GM04503 (cell line): ENCODE results near the gene ITGB2.

Experiments
- DNase-seq: peaks from one replicate; pipeline ENCODE4 v3.0.0-alpha.2; 2012; ENCODE audit warnings: low read depth

ITGB2 gene

DNA sequence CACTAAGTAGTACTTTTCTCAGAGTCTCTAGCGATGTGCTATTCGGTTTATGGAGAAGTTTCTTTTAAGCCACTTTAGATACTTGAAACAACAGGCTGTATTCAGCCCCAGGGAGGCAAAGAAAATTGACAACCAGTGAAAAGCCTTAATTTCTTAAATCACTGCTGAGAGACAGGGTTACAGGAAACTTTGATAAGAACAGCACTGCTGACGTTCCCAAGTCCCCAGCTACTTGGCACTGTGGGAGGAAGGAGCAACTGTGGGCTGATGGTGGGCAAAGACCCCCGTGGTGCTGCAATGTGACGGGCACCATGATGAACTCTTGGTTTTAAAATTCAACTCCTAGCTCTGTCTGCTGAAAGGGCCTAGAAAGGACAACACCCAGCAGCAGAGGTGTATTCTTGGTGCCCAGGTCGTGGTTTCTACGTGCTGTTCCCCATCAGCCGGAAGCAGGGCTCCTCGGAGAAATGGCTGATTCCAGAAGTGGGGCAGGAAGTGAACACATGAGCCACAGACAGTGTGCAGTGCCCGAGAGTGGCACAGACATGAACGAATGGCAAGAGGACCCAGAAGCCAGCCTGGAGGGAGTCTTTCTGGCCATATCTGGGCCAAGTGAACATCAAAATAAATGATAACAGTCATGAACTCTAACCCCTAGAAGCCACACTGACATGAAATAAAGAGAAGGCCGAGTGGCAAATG is 52.5 kb downstream of the ITGB2 start:
- no peak for DNase-seq

DNA sequence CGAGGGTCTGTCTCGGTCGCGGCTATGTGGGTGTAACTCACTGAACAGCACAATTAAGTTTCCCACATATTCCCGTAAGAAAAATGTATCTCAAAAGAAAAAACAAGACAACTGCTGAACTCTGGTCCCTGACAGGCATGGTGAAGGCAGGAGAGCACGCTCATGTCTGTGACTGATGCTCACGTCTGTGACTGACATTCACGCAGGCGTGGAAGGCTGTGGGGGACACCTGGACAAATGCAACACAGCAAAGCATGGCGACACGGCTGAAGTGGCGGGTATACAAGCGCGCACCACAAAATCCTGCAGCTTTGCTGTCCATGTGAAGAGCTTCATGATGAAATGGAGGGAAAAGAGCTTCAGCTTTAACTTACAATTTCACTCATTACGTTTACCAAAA is 53.2 kb downstream of the ITGB2 start:
- no peak for DNase-seq

DNA sequence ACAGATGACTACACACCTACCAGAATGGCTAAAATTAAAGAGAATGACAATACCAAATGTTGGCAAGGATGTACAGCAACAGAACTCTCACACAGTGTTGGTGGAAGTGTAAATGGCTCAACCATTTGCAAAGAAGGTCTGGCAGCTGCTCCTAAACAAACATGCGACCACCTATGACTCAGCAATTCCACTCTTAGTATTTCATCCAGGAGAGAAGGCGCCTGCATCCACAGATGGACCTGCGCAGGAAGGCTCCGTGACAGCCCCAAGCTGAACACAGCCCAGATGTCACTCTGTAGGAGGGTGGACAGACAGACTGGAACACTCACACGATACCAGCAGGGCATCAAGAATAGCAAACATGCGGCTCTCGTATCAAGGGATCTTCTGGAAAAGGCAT is 53.9 kb downstream of the ITGB2 start:
- no peak for DNase-seq

DNA sequence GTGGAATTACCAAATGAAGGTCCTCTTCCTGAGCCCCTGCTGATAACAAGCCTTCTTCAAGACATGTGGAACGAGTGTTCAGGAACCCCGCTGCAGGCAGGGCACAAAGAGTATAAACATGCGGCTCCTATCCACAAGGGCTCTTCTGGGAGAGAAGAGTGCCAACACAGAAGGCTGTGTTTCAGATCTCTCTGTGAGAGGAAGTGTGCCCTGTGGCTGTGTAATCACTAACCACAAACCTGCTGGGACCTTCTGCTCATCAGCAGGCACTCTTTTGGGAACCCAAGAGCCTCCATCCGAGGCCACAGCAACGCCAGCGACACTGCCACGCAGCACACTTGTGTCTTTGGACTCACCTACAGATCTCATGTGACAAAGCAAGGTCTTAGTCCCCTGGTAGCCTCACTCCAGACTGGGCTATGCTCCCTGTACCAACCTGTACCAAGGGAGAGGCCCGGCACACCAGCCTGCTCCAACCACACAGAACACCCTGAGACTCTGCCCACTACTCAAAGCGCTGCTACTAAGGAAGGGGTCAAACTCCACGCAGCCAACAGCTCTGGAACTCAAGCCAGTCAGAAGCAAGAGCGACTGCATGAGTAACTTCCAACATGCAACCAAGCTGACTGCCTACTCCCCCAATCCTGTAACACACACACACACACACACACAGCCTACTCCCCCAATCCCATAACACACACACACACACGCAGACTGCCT is 55.0 kb downstream of the ITGB2 start:
- DNase-seq: no peak

DNA sequence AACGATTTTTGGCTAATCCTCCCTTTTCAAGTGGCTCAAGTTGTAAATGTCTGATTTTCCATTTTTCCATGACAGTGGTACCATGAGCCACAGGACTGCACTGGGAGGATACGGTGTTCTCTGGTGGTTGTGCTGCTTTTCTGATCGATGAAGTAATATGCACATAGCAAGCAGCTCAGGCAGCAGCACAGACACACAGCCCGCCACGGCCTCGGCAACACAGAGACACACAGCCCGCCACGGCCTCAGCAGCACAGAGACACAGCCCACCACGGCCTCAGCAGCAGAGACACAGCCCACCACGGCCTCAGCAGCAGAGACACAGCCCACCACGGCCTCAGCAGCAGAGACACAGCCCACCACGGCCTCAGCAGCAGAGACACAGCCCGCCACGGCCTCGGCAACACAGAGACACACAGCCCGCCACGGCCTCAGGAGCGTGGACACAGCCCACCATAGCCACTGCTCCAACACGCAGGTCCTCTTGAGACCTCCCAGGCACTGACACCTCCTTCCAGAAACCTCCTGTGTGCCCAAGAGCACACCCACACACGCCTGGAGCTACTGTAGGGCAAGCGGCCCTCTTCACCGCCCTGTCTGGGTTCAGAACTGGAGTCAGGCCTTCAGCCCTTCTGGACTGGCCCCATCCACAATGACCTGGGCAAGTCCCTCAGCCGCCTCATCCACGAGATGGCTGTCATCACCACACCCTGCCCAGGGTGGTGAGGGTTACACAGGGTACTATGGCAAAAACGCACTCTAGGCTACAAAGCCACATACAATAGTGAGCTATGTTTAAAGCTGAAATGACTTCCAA is 57.6 kb downstream of the ITGB2 start:
- DNase-seq: no peak

DNA sequence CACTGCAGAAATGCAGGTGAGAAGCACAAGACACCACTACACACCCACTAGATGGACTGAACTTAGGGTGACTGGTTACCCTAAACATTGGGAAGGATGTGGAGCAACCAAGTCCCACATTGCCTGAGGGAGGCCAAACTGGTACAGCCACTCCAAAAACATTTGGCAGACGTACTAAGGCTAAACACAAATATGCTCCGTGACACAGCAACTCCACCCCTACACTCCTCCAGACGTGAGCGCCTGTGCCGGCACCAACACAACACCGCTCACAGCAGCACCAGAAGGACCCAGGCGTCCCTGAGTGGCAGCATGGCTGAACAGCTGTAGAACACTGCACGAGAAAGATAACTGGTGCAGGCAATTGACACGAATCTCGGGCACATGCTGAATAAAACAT is 61.9 kb downstream of the ITGB2 start:
- DNase-seq: no peak

DNA sequence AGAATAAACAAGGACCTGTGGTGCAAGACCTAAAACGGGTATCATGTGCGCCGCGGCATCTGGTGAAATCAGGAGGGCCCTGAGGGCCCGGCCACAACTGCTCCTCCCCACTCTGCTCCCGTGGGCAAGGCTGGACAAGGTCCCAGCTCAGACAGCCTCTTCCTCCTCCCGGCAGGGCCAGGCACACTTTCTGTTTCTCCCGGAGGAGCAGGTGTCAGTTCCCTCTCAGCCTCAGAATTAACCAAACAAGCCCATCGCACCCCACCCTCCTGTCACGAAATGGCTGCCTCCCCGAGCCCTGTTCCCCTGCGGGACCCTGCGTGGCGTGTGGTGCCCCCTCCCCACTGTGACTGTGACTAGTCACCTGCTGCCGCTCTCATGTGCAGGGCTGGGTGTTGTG is 62.4 kb downstream of the ITGB2 start:
- DNase-seq: no peak

DNA sequence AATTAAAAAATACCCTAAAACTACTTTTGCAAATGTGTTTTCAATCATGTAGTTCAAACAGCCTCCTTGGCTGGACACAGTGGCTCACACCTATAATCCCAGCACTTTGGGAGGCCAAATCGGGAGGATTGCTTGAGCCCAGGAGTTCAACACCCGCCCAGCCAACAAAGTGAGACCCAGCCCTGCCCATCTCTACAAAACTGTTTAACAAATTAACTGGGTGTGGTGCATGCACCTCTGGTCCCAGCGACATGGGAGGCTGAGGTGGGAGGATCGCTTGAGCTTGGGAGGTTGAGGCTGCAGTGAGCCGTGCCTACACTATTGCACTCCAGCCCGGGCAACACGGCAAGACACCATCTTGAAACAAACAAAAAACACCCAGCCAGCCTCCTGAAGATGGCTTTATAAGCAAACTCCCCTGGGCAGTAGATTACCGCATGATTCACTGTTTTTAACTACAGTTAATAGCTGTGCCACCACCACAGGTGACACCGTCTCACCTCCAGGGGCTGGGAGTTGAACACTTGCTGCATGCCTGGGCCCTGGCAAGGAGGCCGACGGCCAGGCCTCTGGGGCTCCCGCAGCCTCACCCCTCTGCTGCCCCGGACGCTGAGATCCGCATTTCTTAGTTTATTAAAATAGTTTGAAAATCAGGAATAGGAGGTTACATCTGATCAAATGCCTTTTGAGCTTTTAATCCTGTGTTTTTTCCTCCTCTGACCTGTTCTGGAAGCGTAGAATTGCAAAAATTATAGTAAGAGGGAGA is 63.4 kb downstream of the ITGB2 start:
- no peak for DNase-seq

DNA sequence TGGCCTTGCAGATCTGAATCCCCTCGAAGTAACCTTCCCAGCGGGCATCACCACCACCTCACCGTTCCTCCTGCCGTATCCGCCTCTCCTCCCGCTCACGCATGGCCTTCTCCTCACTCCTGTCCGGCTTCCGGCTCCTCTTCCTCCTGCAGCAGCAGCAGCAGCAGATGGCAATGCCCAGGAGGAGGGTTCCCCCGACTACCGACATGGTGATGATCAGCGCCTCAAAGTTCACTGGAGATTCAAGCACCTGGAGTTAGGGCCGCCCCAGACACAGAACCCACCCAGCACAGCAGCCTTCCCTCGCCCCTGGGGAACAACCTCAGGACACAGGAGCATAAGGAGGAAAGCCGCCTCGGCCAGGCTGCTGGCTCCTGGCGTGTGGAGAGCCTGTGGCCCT is 64.6 kb downstream of the ITGB2 start:
- DNase-seq: no peak

DNA sequence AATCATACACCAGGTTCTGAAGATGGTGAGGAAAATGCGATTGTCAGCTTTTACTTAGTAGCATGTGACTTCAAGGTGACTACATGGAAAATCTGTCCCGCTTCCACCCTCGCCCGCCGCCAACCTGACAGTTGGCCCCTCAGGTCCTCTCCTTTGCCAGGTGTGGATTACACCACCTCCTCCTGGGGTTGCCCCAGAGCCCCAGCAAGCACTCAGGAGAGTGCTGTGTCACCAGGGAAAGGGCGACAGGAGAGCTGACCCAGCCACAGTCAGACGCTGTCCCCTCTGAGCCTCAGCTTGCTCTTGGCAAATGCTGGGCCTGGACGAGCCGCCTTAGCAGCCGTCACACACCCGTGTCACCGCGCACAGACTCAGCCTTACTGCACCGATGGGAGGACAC is 65.1 kb downstream of the ITGB2 start:
- no peak for DNase-seq

DNA sequence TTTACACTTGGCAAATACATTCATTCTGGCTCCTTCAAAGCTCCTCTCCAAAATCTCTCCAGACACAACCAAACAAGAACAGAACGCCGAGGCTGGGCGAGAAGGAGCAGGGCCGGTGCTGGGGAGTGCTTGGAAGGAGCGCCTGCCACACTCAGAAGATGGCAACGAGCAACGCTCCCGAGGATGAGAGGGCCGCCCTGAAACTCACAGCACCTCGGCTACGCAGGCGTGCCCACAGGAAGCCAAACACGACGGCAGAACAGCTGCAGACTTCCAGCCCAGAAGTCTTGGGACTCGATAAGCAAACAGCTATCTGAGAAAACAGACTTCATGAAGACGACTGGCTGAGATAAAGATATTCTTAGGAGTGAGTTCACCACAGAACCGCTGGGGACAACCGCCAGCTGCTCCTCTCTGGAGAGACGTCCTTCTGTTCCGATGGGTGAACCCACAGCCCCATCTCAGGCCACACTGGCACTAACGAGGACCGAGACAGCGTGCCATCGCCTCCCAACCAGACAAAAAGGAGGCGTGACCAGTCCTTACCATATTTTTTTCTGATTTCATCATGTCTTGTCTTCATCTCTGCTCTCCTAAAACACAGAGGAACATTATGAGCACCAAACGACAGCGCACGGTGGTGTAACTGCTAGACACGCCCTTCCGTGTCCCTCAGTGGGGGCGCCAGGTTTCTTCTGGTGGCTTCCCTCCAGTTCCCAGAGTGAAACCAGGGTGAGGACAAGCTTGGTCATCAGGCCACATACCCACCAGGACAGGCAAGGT is 65.8 kb downstream of the ITGB2 start:
- no peak for DNase-seq

DNA sequence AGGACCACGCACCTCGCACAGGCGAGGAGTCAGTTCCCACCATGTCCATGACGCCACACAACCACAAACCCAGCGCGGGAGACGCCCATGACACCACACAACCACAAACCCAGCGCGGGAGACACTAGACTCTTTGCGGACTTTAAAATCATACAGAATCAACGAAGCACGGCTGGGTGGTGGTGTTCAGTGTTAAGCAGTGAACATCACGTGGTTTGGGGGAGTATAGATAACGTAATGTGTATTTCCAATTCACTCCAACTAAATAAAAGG is 66.4 kb downstream of the ITGB2 start:
- no peak for DNase-seq

DNA sequence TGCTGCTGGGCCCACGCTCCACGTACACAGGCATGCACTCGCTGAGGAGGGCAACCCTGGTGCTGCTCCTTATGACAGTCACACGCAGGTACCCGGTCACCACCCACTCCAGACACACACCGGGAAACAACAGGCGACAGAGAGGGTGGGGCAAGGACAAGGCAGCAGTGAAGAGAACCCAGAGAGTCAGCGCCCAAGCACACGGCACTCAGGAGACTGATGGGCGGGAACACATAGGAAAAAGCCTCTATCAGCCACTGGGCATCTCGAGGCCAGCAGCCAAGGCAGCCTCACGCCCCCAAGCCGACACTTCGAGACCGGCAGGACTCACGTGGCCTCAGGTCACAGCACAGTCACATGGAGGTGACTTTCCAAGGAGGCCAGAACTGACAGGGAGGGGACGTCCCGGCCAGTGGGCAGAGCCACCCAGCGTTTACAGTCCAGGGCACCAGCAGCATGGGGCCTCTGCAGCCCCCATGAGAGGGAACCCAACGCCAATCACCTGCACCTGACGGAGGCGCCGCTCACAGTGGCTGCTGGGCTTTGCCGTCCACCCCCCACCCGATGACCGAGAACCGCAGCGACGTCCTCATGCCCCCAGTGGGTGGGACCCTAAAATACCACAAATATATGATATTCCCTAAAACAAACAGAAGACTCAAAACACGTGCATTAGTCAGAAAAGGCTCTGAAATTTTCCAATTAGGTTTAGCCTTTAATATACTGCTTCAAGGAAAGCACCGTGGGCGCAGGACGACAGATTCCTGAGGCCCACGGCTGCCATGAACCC is 66.9 kb downstream of the ITGB2 start:
- no peak for DNase-seq

DNA sequence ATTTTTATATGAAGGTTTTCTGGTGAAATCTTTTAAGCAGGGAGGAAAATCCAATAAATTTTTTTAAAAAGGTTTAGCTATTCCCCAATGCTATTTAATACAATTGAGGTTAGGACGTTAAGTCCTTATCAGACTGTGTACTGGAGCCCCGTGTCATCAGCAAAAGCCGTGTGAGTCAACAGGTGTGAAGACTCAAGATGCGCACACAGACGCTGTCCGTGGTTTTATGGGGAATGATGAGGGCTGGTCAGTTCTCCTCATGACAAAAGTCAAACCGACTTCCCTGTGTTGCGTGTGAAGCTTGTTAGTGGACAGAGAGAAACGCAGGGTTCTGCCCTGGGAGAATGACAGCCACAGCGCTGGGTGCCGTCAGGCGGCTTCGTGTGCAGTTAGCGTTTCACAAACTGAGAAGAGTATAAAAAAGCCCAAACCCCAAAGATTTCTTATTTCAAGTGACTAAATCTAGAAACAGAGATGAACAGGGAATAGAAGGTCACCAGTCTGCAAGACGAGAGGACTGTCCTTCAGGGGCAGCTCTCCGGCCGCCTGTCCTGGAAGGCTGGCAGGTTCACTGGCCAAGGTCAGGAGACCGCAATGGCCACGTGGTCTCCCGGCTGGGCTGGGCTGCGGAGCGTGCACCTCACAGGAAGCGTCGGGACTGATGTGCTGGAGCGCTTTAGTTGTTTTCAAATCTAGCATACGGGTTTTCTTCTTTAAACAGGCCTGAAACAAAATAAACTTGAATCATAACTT is 69.6 kb downstream of the ITGB2 start:
- DNase-seq: no peak

DNA sequence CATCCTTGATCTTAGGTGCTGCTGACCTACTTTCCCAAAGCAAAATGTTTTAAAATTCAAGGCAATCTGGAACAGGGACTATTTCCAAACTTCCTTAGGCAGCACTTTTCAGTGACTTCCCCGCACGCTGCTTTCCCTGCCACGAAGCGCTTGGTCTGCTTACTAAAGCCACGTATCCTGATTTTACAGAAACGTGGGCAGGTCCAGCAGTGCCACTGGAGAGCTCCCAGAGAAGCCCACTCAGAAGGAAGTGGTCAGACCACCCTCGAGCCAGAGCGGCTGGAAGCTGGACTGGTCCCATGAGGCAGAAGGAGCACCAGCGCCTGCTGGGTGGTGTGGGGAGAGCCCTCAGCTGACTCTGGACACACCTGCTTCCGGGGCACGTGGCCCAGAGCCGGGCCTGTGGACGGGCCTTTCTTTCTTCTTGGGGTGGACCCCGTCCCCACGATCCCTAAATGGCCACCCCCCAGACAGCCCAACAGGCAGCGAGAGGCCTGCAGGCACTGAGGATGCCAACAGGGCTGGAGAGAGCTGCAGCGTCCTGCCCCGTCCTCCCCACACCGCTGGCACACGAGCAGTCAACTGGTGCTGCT is 70.4 kb downstream of the ITGB2 start:
- DNase-seq: no peak

DNA sequence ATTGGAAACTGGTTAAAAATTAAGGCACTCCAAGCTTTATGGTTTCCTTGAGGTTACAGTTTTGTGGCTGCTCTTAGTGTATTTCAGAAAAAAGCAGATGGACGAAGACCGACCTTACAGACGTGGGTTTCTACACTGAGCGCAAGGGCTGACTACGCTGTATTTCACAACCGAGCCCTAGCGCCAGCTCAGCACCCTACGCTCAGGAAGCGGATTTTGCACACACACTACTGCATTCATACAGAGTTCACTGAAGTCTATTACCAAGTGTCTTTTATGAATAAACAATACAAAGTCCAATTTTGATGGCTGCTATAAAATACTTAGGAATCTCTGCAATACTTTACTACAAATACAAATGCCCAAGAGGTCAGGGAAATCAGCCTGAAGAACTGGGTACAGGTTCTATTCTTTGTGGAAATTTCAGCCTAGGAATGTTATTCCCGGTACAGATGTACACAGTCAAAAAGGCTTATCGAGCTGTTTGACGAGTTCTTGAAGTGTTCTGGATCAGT is 71.0 kb downstream of the ITGB2 start:
- DNase-seq: no peak

DNA sequence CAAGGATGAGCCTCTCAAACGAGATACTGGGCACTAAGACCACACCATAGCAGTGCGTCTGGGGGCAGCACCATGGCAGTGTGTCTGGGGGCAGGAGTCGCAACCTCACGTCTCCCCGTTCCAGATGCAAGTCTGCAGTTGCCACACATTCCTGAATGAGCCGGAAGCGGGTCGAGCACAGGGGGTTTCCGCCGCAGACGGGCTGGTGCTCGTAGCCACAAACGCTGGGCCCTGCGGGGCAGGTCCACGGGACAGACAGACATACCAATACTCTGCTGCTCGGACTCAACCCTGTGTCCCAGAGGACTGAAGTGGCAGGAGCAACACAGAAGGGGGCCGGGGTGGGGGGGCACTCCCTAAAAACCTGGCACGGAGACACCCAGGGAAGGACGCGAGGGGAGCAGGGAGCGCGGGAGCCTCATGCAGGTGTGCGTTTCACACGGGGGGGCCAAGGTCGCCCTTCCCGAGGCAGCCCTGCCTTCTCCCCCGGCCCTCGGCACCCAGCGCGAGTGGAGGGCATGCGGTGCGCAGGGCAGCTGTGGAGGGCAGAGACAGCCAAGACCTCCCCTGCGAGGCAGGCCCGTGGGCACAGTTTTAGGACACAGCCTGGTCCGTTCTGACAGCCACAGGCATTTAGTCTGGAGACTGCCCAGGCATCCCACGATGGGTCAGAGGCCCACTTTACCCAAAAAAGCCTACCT is 71.7 kb downstream of the ITGB2 start:
- no peak for DNase-seq

DNA sequence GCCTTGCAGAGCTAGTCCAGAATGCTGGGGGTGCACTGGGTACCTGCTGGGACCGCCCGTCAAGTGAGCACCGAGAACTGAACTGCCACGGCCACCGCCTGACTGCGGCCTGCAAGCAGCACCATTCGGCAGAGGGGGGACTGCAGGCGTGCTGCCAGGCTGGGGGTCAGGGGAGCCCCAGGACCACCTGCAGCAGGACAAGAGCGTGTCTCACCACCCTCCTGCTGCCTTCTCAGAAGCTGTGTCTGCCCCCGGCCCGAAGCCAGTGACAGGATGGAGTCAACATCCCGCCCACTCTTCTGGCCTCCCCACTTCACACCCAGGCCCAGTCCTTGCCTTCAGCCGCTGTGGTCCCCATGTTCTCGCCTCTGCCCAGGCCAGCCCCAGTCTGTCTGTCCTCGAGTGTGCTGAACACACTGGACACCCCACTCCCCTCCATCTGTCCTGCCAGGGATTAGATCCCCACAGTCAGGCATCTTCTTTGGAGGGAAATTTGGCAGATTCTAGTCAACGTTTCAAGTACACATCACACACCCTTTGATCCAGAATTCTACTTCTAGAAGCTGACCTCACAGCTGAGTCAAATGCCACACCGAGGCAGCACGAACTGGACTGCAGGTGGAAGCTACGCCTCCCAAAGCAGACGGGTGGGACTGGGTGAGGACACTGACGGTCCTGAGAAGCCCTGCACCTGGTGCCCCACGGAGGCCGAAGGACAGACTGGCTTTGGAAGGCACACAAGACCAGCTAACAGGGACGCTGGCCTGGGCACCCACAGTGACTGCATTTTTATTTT is 73.2 kb downstream of the ITGB2 start:
- no peak for DNase-seq
